BJ (cell line): Measurements from ENCODE around the gene CNTROB. TPM values are rescaled to one million over a fixed set of nuclear protein-coding genes. Genes with fewer than 3 reads are reported as not detected.

Experiments used
- CTCF ChIA-PET: fragments of 350-600 bp; formaldehyde crosslinking; extraction: SDS; loops from one replicate; lab custom pipeline; 2021; ENCODE audit warnings: antibody characterized with exemption, inconsistent platforms; lab: Yijun Ruan, JAX
- POLR2A ChIA-PET: fragments of 300-600 bp; sonication (Branson Sonifier 250); formaldehyde crosslinking; extraction: SDS; loops from one replicate; lab custom pipeline; 2021; ENCODE audit warnings: antibody characterized with exemption; lab: Charles Lee
- DNase-seq: peaks from one replicate; pipeline ENCODE4 v3.0.0-alpha.2; 2011; ENCODE audit warnings: low read depth
- H3K27me3 ChIP-seq: 2 replicates; pipeline ENCODE4 v1.6.0; 2011; ENCODE audit warnings: low read length; ENCODE audit not compliant: control insufficient read depth, insufficient read depth
- H3K36me3 ChIP-seq: 2 replicates; pipeline ENCODE4 v1.5.1; 2011; ENCODE audit warnings: low read length; ENCODE audit not compliant: control insufficient read depth, insufficient read depth
- H3K4me3 ChIP-seq: 2 replicates; pipeline ENCODE4 v1.5.1; 2011; ENCODE audit warnings: low read depth, mild to moderate bottlenecking, control low read depth, low read length
- CTCF ChIP-seq: IDR thresholded peaks from 2 replicates; pipeline ENCODE4 v1.5.1; 2011; ENCODE audit warnings: low read depth, mild to moderate bottlenecking, control low read depth, inconsistent platforms, low read length, moderate library complexity; ENCODE audit not compliant: insufficient read depth
- polyA plus RNA-seq: library from polyadenylated mRNA; depleted of rRNA; stranded (reverse); fragments of >200 nt; gene quantifications from 2 replicates; pipeline ENCODE4 v1.2.3, GENCODE V29; 2011

CNTROB gene
- polyA plus RNA-seq, 1 experiment, result 26.8 TPM

GRCh38 chr17:7885367-7886226, 46.4 kb upstream of the CNTROB start:
- no peak for DNase-seq
- peak overlapping the region; percentile 74 for H3K4me3 ChIP-seq
- no peak for TF ChIP-seq CTCF
- ChIA-PET CTCF (interaction anchor here (0.8 to 1.3 kb wide), 3 partner anchors 9 to 20 kb away, joined by 3 to 4 read pairs (median 3); no protein-coding TSS in a partner anchor), POLR2A (interaction anchor here (0.7 kb wide), 1 partner anchor 43 kb away, joined by 4 read pairs; no protein-coding TSS in a partner anchor)
- peaks cover 9% of the 10 kb centered on the region for H3K36me3 ChIP-seq
- H3K27me3 ChIP-seq, result no peaks in the 10 kb centered on the region

DNA sequence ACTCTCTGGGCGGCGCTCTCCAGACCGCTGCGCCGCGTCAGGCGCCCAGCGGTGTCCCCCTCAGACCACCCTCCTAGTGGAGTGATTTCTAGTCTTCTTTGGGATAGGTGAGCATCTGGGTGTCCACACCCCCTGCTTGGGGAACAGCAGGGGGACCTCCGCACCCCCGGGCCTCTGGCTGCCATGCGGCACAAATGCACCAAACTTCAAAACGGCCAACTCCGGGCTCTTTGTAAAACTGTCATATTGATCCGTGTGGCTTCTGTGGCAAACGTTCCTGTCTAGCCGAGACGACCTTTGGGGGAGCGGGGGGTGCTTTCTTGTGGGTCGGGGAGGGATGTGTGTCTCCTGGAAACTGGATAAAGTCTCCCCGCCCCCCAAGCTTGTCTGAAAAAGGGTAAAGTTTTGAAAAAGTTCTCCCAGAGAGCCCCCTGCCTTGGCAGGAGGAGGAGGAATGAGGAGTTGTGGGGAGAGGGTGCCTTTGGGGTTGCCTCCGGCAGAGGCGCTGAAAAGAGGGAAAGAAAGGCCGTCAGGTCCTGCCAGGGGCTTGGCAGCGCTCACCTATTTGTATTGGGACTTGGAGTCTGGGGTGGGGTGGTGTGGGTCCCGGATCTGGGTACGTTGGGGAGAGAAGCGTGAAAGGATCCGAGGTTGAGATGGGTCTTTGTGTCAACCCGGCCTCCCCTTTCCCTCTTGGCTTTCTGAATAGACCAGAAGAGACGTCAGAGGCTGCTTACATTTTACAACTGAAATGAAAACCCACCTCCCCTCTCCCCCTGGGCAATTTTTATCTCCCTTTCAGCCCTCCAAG, 45.6 kb upstream of the CNTROB start:
- ChIA-PET POLR2A (interaction anchor here (0.7 kb wide), 1 partner anchor 43 kb away, joined by 4 read pairs; no protein-coding TSS in a partner anchor), CTCF (interaction anchor here (0.8 to 1.3 kb wide), 3 partner anchors 10 to 21 kb away, joined by 3 to 4 read pairs (median 3); no protein-coding TSS in a partner anchor)
- peaks cover 16% of the 10 kb centered on the region for H3K36me3 ChIP-seq
- TF ChIP-seq CTCF, result peak; percentile 24; the same call in 1 of the 2 replicates
- DNase-seq, result no peak
- no peaks in the 10 kb centered on the region for H3K27me3 ChIP-seq
- H3K4me3 ChIP-seq, result peak overlapping the region; percentile 74

- ChIA-PET CTCF (no interaction called here), POLR2A (no interaction called here)
- Histone ChIP-seq H3K4me3 (peak overlapping the region; percentile 74), H3K27me3 (no peaks in the 10 kb centered on the region), H3K36me3 (peaks cover 14% of the 10 kb centered on the region)
- 0 out of 2 replicates have a peak, but pooled peaks have one; percentile 6 for TF ChIP-seq CTCF
- no peak for DNase-seq
Observed at GRCh38 chr17:7887038-7887481, 44.9 kb upstream of the CNTROB start.

- Histone ChIP-seq H3K27me3 (no peaks in the 10 kb centered on the region), H3K4me3 (peak overlapping the region; percentile 74), H3K36me3 (peaks cover 14% of the 10 kb centered on the region)
- ChIA-PET POLR2A (no interaction called here), CTCF (interaction anchor here (2.7 kb wide), 1 partner anchor 102 kb away, joined by 9 read pairs; no protein-coding TSS in a partner anchor)
- no peak for TF ChIP-seq CTCF
- peak; percentile 88 for DNase-seq
Observed at GRCh38 chr17:7887482-7888183, 44.4 kb upstream of the CNTROB start.
